ENCODE measurements around the gene TGFB1I1.

The TGFB1I1 gene

DNA sequence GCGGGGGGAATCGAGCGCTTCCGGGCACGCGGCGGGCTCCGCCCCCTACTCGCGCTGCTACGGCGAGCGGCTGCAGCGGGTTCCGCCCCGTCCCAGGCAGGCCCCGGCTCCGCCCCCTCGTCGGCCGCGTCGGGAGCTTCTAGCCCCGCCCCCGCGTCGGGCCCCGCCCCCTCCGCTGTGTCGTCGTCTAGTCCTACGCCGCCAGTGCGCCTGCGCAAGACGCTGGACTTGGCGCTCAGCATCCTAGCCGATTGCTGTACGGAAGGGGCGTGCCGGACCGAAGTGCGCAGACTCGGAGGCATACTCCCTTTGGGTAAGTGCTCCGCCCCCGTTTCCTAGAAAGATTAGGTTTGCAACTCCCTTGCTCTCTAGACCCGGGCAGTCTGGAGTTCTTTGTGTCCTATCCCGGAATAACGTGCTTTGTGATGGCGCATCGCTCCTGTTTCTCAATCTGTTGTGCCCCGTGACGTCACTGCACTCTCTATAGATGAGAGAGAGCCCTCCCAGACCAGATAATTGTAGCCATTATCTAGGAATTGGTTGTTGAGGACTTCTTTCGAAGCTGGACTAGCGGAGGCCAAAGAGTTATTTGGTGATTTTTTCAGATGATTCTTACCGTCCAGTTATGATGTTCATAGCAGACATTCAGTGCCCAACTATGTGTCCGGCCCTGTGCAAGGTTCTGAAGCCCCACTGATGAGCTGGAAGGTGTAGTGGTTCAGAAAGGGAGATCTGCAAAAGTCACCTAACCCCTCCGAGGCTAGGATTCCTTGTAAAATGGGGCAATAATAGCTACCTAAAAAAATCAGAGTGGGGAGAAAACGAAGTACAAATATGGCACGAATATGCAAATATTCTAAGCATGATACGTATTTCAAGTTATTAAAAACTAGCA lies 12.0 kb upstream of the TGFB1I1 start:
- H3K4me3 Mint-ChIP-seq: peak overlapping the region; percentile 94
- H3K9me3 Mint-ChIP-seq: no peaks in the 10 kb centered on the region
- peaks cover 29% of the 10 kb centered on the region for H3K36me3 Mint-ChIP-seq (ENCODE audit: low read depth)
- H3K4me1 Mint-ChIP-seq (ENCODE audit: low read depth): peaks cover 47% of the 10 kb centered on the region
- H3K27ac Mint-ChIP-seq: peak overlapping the region; percentile 94
- H3K27me3 Mint-ChIP-seq: no peaks in the 10 kb centered on the region

DNA sequence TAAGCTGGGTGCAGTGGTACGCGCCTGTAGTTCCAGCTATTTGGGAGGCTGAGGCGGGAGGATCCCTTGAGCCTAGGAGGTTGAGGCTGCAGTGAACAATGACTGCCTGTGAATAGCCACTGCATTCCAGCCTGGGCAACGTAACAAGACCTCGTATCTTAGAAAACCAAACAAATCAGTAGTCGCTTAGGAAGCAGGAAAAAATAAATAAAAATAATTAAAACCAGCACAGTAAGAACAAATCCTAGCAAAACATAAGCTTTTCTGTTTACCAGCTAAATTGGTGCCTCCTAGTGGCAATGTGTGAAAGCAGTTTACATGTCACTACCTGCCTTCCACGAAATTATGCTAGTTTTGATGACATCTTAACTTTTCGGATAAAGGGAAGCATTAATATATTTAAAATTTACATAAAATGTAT lies 11.4 kb upstream of the TGFB1I1 start:
- H3K27ac Mint-ChIP-seq: no peak overlapping the region
- H3K27me3 Mint-ChIP-seq: no peaks in the 10 kb centered on the region
- peaks cover 29% of the 10 kb centered on the region for H3K36me3 Mint-ChIP-seq (ENCODE audit: low read depth)
- peaks cover 41% of the 10 kb centered on the region for H3K4me1 Mint-ChIP-seq (ENCODE audit: low read depth)
- H3K9me3 Mint-ChIP-seq: no peaks in the 10 kb centered on the region
- peak overlapping the region; percentile 87 for H3K4me3 Mint-ChIP-seq

GRCh38 chr16:31461201-31461920 lies 10.6 kb upstream of the TGFB1I1 start:
- H3K27me3 Mint-ChIP-seq: no peaks in the 10 kb centered on the region
- H3K4me1 Mint-ChIP-seq (ENCODE audit: low read depth): peaks cover 34% of the 10 kb centered on the region
- no peak overlapping the region for H3K27ac Mint-ChIP-seq
- H3K9me3 Mint-ChIP-seq: no peaks in the 10 kb centered on the region
- peak overlapping the region; percentile 5 for H3K4me3 Mint-ChIP-seq
- H3K36me3 Mint-ChIP-seq (ENCODE audit: low read depth): peaks cover 30% of the 10 kb centered on the region

DNA sequence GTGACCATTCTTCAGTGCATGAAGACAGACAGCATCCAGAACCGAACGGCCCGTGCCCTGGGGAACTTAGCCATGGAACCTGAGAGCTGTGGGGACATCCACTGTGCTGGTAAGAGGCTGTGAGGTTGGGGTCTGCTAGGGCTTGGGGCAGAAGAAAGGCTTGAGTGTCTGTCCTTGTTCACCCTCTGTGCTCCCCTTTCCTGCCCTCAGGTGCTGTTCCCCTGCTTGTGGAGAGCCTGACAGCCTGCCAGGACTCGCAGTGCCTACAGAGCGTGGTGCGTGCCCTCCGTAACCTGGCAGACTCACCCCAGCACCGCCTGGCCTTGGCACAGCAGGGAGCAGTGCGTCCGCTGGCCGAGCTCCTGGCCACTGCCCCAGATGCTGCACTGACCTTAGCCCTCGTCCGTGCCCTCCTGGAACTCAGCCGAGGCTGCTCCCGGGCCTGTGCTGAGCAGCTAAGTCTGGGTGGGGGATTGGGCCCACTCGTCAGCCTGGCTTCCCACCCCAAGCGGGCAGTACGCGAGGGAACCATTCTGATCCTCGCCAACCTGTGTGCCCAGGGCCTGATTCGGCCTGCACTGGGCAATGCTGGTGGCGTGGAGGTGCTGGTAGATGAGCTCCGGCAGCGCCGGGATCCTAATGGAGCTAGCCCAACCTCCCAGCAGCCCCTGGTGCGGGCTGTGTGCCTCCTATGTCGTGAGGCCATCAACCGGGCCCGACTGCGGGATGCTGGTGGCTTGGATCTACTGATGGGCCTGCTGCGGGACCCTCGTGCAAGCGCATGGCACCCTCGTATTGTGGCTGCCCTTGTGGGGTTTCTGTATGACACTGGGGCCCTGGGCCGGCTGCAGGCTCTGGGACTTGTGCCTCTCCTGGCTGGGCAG lies 9.8 kb upstream of the TGFB1I1 start:
- Mint-ChIP-seq H3K36me3 (ENCODE audit: low read depth) (peaks cover 36% of the 10 kb centered on the region), H3K9me3 (no peaks in the 10 kb centered on the region), H3K4me1 (ENCODE audit: low read depth) (peaks cover 31% of the 10 kb centered on the region), H3K4me3 (no peak overlapping the region), H3K27me3 (no peaks in the 10 kb centered on the region), H3K27ac (no peak overlapping the region)

DNA sequence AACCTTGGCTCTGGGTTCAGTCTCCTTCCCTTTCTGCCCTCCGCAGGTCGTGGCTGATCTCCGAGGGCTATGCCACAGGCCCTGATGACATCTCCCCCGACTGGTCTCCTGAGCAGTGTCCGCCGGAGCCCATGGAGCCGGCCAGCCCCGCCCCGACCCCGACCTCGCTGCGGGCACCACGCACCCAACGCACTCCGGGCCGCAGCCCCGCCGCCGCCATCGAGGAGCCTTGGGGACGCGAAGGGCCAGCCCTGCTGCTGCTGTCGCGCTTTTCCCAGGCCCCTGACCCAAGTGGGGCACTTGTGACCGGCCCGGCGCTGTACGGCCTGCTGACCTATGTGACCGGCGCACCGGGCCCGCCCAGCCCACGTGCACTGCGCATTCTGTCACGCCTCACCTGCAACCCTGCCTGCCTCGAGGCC lies 7.6 kb upstream of the TGFB1I1 start:
- H3K27ac Mint-ChIP-seq: no peak overlapping the region
- peaks cover 24% of the 10 kb centered on the region for H3K4me1 Mint-ChIP-seq (ENCODE audit: low read depth)
- no peaks in the 10 kb centered on the region for H3K9me3 Mint-ChIP-seq
- no peaks in the 10 kb centered on the region for H3K27me3 Mint-ChIP-seq
- peaks cover 34% of the 10 kb centered on the region for H3K36me3 Mint-ChIP-seq (ENCODE audit: low read depth)
- no peak overlapping the region for H3K4me3 Mint-ChIP-seq

- Mint-ChIP-seq H3K4me1 (ENCODE audit: low read depth) (peaks cover 24% of the 10 kb centered on the region), H3K4me3 (no peak overlapping the region), H3K9me3 (no peaks in the 10 kb centered on the region), H3K27me3 (no peaks in the 10 kb centered on the region), H3K27ac (no peak overlapping the region), H3K36me3 (ENCODE audit: low read depth) (peaks cover 34% of the 10 kb centered on the region)
These were observed 7.1 kb upstream of the TGFB1I1 start for GRCh38 chr16:31464781-31465260.

DNA sequence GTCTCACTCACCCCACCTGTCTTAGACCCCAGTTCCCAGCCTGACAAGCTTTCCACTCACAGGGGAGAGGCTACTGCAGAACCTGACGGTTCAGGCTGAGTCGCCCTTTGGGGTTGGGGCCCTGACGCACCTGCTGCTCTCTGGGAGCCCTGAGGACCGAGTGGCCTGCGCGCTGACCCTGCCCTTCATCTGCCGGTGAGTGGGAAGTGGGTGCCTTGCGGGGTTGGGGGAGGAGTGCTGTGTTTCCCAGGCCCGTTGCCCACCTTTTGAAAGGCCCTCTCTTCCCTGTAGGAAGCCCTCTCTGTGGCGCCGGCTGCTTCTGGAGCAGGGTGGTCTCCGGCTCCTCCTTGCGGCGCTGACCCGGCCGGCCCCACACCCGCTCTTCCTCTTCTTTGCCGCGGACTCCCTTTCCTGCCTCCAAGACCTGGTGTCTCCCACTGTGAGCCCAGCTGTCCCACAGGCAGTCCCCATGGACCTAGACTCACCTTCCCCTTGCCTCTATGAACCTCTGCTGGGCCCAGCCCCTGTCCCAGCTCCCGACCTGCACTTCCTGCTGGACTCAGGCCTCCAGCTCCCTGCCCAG lies 6.1 kb upstream of the TGFB1I1 start:
- H3K36me3 Mint-ChIP-seq (ENCODE audit: low read depth): peaks cover 34% of the 10 kb centered on the region
- no peak overlapping the region for H3K27ac Mint-ChIP-seq
- peaks cover 5% of the 10 kb centered on the region for H3K27me3 Mint-ChIP-seq
- no peaks in the 10 kb centered on the region for H3K9me3 Mint-ChIP-seq
- peaks cover 14% of the 10 kb centered on the region for H3K4me1 Mint-ChIP-seq (ENCODE audit: low read depth)
- no peak overlapping the region for H3K4me3 Mint-ChIP-seq

GRCh38 chr16:31466381-31466841 lies 5.5 kb upstream of the TGFB1I1 start:
- Mint-ChIP-seq H3K27ac (peak overlapping the region; percentile 49), H3K4me3 (no peak overlapping the region), H3K9me3 (no peaks in the 10 kb centered on the region), H3K4me1 (ENCODE audit: low read depth) (peaks cover 8% of the 10 kb centered on the region), H3K27me3 (peaks cover 11% of the 10 kb centered on the region), H3K36me3 (ENCODE audit: low read depth) (peaks cover 34% of the 10 kb centered on the region)

- Mint-ChIP-seq H3K4me3 (no peak overlapping the region), H3K9me3 (no peaks in the 10 kb centered on the region), H3K27me3 (peaks cover 14% of the 10 kb centered on the region), H3K4me1 (ENCODE audit: low read depth) (peaks cover 8% of the 10 kb centered on the region), H3K27ac (peak overlapping the region; percentile 49), H3K36me3 (ENCODE audit: low read depth) (peaks cover 34% of the 10 kb centered on the region)
These were observed 4.7 kb upstream of the TGFB1I1 start for GRCh38 chr16:31467151-31467773.

GRCh38 chr16:31467858-31468257 lies 4.1 kb upstream of the TGFB1I1 start:
- H3K27ac Mint-ChIP-seq: no peak overlapping the region
- H3K4me3 Mint-ChIP-seq: no peak overlapping the region
- no peaks in the 10 kb centered on the region for H3K9me3 Mint-ChIP-seq
- peaks cover 19% of the 10 kb centered on the region for H3K27me3 Mint-ChIP-seq
- peaks cover 14% of the 10 kb centered on the region for H3K4me1 Mint-ChIP-seq (ENCODE audit: low read depth)
- peaks cover 32% of the 10 kb centered on the region for H3K36me3 Mint-ChIP-seq (ENCODE audit: low read depth)

DNA sequence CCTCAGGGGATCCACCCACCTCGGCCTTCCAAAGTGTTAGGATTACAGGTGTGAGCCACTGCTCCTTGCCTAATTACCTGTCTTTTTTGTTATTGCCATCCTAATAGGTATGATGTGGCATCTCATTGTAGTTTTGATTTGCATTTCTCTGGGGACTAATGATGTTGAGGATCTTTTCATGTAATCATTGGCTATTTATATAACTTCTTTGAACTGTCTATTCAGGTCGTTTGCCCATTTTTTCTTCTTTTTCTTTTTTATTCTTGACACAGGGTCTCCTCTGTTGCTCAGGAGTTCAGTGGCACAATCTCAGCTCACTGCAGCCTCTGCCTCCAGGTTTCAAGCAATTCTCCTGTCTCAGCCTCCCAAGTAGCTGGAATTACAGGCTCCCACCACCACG lies 1.3 kb upstream of the TGFB1I1 start:
- Mint-ChIP-seq H3K36me3 (ENCODE audit: low read depth) (peaks cover 15% of the 10 kb centered on the region), H3K9me3 (no peaks in the 10 kb centered on the region), H3K27me3 (peaks cover 24% of the 10 kb centered on the region), H3K4me1 (ENCODE audit: low read depth) (peaks cover 17% of the 10 kb centered on the region), H3K4me3 (no peak overlapping the region), H3K27ac (peak overlapping the region; percentile 40)

DNA sequence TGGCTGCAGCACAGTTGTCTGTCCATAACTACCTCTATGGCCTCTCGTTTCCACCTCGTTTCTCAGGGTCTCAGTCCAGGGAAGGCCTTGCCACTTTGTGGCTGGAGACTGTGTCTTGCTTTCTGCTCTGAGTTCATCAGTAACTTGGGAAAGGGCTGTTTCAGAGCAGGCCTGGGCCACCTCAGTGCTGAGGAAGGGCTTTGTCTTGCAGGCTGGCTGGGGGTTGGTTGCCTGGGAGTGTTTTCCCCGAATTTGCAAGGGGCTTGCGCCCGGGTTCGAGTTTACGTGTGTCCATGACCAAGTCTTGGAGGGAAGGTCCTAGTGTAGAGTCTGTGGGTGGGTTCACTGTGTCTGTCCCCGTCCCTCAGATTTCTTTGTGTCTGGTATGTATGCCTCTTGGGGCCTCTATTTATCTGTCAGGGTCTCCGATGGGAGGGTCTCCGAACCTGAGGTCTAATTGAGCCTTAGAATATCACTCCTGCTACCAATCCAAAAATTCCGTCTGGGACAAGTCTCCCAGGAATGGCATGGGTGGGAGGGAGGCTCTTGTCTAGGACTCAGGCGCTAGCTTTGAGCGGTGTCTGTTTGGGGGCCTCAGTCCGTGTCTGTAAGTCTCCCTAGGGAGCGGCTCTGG lies 594 bp upstream of the TGFB1I1 start:
- Mint-ChIP-seq H3K27ac (no peak overlapping the region), H3K4me1 (ENCODE audit: low read depth) (peaks cover 24% of the 10 kb centered on the region), H3K27me3 (peaks cover 24% of the 10 kb centered on the region), H3K36me3 (ENCODE audit: low read depth) (peaks cover 11% of the 10 kb centered on the region), H3K4me3 (no peak overlapping the region), H3K9me3 (no peaks in the 10 kb centered on the region)

DNA sequence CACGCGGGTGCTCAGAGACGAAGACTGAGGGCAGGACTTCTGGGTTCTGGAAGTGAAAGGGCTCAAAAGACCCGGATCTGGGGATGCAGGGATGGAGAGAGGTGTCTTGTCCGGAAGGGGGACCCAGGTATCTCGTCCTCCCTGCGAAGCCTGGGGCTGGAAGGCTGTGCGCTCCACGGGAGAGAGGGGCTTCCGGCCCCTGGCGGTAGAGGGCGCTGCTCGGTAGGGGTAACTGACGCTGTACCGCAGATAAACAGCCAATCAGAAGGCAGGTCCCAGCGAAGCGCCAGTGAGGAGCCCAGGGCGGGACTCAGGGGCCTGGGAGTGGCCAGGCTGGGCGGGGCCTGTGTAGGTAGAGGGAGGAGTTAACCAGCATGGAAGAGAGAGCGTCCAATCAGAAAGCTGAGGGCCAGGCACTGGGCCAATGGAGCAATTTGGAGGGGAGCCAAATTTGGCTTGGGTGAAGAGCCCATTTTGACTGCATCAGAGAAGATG lies 804 bp downstream of the TGFB1I1 start:
- peaks cover 3% of the 10 kb centered on the region for H3K36me3 Mint-ChIP-seq (ENCODE audit: low read depth)
- peaks cover 24% of the 10 kb centered on the region for H3K27me3 Mint-ChIP-seq
- no peaks in the 10 kb centered on the region for H3K9me3 Mint-ChIP-seq
- H3K4me3 Mint-ChIP-seq: peak overlapping the region; percentile 41
- no peak overlapping the region for H3K27ac Mint-ChIP-seq
- peaks cover 22% of the 10 kb centered on the region for H3K4me1 Mint-ChIP-seq (ENCODE audit: low read depth)
